Measurements from ENCODE around the gene DOK5.
"Not testable (repeated sequence)": the region's sequence is repeated elsewhere in the genome, so short reads cannot be mapped to it uniquely, and the experiment has no call there.

The DOK5 gene

GRCh38 chr20:54475334-54476168, at the start of gene DOK5:
Gene DOK5 (plus strand): TSS chr20:54475593. CDS start chr20:54475947, 354 bp downstream.
- no peak for DNase-seq

GRCh38 chr20:54429364-54429763, 46.0 kb upstream of the DOK5 start:
- no peak for DNase-seq

DNA sequence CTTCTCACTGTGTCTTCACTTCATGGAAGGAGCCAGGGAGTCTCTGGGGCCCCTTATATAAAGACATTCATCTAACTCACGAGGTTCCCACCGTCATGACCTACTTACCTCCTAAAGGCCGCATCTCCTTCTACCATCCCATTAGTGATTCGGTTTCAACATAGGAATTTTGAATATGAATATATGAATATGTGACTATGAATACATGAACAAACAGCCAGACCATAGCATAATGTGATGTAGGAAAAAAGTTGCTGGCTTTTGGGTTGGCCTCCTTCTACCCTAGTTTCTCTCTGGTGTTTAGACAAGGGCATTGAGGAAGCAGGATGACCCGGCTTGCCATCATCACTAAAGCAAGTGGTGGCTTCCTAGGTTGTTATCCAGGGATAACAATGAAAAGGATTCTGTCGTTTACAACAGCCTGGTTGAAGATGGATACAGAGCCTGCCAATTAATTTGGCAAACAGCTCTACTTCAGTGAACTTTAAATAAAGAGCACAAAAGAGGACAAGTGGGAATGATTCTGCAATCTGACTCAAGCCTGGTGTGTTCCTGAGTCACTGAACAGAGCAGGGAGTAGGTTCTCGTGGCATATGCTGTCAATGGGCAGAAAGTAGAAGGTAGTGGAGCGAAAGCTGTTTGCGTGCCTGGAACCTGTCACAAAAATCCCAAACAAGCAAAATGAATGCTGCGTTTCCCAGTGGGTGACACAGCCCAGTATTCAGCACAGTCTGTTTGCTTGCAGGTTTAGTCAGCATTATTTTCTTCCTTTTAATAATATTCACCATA, 44.0 kb upstream of the DOK5 start:
- no peak for DNase-seq

DNA sequence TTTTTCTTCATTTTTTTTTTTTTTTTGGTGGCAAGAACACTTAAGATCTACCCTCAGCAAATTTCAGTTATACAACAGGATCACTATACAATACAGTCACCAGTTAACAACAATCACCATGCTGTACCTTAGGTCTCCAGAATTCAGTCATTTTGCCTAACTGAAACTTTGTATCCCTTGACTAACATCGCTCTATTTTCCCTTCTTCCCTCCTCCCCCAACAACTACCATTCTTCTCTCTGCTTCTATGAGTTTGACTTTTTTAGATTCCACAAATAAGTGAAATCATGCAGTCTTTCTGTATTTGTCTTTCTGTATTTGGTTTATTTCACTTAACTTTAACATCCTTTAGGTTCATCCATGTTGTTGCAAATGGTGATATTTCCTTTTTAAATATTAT, 42.4 kb upstream of the DOK5 start:
- no peak for DNase-seq

- DNase-seq, result no peak
These were observed 41.8 kb upstream of the DOK5 start for GRCh38 chr20:54433636-54434035.

DNA sequence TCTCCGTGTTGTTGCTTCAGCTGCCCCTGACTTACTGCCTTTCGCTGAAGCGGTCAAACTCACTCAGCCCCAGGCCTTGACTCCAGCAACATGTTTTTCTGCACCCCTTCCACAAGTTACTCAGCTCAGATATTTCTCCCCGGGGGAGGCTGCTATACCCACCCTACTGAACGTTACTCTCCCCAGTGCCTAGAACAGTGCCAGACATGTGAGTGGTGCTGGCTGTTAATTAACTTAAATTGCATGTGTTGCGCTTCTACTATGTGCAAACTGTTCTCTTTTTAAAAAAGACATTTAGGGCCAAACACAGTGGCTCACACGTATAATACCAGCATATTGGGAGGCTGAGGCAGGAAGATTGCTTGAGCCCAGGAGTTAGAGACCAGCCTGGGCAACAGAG, 41.2 kb upstream of the DOK5 start:
- no peak for DNase-seq

GRCh38 chr20:54435015-54435414, 40.4 kb upstream of the DOK5 start:
- no peak for DNase-seq

GRCh38 chr20:54436410-54436809, 39.0 kb upstream of the DOK5 start:
- DNase-seq, result not testable (repeated sequence)

DNA sequence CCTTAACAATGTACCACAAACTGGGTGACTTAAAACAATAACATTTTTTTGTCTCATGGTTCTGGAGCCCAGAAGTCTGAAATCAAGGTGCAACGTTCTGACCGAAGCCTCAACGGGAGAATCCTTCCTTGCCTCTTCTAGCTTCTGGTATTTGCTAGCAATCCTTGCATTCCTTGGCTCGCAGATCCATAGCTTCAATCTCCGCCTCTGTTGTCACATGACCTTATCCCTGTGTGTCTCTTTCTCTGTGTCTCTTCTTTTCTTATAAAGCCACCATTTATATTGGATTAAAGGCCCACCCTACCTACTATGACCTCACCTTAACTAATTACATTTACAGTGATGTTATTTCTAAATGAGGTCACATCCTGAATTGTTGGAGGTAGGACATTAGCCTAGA, 37.2 kb upstream of the DOK5 start:
- DNase-seq, result no peak

DNA sequence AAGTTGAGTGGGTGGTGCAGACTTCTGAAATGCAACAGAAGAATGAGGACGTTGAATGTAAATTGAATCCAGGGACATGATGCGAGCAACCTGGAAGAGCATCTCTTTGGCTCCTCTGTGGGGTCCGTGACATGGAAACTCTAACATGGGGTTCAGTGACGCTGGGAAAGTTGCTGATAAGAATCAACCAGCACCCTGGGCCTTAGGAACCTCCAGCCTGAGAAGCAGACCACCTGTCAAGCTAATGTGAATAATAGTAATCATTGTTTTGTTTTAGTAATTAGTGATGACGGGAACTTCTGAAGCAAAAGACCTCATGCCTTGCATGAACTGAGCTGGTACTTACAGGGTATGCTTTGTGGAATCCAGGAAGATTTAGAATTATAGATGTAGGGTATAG, 25.2 kb upstream of the DOK5 start:
- DNase-seq, result no peak

DNA sequence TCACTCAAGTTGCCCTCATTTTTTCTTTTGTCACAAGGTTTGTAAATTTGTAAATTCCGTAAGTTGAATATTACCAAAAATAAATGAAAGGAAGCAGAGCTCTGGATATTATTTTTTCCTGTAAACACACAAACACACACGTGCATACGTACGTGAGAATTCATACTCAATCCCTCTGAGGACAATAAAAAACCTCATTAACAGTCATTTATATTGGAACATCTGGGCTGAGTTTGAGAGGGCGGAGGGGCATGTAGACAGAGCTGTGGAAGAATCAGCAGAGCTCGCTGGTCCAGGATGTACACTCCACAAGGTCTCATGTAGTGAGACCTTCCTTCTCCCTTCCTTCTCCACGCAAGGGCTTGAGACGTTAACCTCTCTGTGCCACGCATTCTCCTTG, 24.2 kb upstream of the DOK5 start:
- DNase-seq, result no peak

DNA sequence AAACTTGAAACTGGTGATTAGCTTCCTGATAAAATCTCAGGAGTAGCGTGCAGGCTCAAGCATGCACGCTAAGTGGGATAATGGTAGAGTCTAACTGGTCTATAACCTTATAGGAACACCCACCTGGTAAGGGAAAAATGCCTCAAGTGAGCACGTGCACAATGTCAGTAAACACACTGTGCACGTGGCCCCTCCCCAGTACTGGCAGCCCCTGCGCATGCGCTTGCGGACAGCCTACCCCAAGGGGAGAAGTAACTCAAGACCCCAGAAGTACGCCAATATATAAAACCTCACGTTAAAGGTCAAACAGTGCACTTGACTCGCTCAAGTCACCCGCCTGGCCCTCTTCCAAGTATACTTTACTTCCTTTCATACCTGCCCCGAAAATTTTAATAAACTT, 23.1 kb upstream of the DOK5 start:
- no peak for DNase-seq

DNA sequence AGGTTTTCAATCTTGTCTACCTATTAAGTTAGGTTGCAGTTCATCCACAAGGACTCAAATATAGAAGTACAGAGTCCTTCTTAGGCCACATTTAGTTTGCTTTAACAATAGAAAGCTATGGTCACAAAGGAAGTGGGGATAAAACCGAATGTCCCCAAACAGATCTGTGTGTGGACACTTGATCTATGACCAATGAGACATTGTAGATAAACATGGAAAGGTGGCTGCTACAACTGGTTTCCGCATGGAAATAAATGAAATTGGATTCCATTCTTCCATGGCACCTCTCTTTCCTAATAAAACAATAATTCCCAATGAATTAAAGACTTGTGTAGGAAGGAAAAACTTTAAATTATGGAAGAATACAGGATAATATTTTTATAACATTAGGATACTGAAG, 20.4 kb upstream of the DOK5 start:
- no peak for DNase-seq

DNA sequence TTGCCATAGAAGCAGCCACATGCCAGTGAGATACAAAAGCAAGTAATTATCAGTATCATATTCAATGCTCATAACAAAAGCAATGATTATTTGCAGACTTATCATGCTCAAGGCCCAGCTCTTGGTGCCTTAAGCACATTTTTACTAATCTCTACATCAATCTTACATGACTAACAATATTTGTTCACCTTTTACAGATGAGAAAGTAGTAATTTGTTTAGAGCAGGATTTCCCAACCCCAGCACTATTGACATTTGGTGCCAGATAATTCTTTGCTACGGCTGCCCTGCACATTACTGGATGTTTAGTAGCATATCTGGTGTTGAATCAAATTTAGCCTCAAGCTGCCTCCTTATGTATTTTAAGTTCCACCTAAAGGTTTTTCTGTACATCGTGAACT, 19.0 kb upstream of the DOK5 start:
- DNase-seq, result no peak

GRCh38 chr20:54456961-54457360, 18.4 kb upstream of the DOK5 start:
- DNase-seq, result no peak

DNA sequence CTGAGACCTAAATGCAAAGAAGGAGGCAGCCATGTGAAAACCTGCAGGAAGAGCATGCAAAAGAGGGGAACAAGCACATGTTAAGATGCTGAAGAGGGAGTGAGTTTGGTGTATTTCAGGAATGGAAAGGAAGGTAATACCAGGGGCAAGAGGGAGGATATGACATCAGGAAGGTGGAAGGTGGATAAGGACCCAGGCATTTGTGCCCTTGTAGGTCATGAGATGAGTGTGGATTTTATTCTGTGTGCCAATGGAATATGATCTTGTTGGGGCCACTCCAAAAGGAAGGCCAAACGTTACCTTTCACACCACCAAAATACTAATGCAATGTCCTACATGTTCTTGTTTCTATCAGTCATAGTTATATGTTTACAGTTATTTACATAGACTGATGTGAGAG, 17.2 kb upstream of the DOK5 start:
- no peak for DNase-seq

- DNase-seq, result no peak
These were observed 16.1 kb upstream of the DOK5 start for GRCh38 chr20:54459279-54459678.

- DNase-seq, result no peak
These were observed 11.4 kb upstream of the DOK5 start for GRCh38 chr20:54464003-54464402.

DNA sequence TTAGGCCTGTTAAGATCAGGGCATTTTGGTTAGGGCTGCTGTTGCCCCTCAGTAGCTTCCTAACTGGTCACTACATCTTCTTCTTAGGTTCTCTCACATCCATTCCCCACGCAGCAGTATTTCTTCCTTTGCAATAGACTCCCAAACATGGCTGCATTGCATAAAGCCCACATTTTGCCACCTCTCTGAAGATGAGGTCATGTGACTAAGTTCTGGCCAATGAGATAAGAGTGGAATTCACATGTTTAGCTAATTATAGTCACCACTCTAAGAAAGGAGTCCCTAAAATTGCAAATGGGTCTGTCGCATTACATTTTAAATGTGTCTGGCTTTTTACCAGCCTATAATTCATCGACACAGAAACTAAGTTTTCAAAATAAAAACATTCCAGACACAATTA, 9.3 kb upstream of the DOK5 start:
- DNase-seq, result no peak

DNA sequence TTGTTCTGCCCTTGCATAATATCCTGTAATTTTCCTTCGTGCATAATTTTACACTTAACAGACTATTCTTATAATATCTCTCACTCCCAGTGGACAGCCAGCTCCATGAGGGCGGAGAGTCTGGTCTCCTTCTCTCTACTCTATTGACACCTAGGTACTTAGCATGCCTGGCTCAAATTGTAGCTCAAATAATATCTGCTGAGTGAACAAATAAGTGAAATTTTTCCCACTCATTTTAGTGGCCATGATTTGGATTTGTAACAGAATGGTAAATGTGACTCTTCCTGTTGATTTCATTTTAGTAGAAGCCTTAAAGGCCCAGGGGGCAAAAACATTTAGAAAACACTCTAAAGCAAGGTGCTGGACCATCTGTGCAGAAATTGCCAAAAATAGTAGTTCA, 7.8 kb upstream of the DOK5 start:
- DNase-seq, result no peak

GRCh38 chr20:54468082-54468481, 7.3 kb upstream of the DOK5 start:
- DNase-seq, result no peak

DNA sequence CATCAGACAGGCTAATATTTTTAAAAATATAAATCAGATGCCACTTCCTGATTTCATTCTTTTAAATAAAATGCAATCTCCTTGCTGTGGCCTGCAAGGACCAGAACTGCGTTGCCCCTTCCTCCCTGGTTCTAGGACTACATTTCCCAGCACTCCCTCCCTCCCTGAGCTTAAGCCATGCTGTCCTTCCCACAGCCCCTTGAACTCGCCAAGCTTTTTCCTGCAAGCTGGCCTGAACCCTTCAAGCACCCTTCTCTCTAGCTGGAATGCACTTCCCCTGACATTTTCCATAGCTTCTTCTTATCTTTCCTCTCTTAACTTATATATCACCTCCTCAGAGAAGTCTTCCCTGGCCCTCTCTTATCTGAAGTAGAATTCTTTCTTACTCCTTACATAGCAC, 6.1 kb upstream of the DOK5 start:
- DNase-seq, result no peak

DNA sequence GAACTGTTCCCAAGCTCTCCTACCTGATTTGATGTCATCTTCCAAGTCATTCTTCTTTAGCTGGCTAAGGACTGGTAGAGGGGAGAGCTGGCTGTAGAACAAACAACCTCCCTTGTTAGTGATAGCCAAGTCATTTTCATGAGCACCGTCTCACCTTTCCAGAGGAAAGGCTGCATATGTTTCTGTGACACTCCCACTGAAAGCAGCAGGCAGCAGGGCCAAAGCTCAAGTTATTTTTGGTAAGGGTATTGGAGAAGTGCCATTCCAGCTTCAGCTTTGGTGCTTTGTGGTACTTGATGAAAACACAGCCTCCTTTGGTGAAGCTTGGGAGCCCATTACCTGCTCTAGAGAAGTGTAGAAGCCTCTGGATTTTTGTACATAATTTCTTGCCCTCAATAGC, 5.4 kb upstream of the DOK5 start:
- DNase-seq, result no peak

DNA sequence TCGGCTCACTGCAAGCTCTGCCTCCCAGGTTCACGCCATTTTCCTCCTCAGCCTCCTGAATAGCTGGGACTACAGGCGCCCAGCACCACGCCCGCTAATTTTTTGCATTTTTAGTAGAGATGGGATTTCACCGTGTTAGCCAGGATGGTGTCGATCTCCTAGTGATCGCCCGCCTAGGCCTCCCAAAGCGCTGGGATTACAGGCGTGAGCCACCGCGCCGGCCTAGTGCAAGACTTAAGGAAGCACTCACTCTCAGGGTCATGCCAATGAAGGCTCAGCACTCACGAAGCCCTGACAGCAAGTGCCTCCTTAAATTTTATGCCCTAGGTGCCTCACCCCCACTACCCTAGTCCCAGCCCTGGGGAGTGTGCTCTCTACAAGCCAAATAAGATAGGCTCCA, 4.7 kb upstream of the DOK5 start:
- no peak for DNase-seq

DNA sequence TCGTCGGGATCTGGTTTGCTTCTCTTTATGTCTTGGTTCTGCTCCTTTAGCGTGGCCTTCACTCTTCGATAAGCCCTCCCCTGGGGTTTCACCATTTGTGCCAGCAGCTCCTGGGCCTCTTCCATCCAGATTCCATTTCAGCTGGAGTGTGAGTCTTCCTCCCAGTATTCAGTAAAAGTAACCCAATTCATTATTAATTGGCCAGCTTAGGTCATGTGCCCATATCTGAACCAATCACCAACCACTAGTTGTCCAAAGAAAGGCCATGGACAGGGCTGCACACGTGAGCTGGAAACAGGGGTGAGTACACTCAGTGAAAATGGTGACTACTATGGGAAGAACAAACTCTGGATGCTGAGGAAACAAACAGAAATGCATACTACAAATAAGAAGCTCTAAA, 2.8 kb upstream of the DOK5 start:
- DNase-seq, result no peak

Measured in DMS79 (cell line).